ENCODE results near the gene CTBP2.
A peak's percentile ranks its signal among the peaks of the same experiment; 100 is the strongest.

Gene CTBP2

GRCh38 chr10:124978376-124978725, 182.0 kb downstream of the CTBP2 start:
- no peak overlapping the region for H3K4me3 ChIP-seq (ENCODE audit: low read depth, low read length)
- no peak for DNase-seq (ENCODE audit: low read depth)
- TF ChIP-seq, protein P1, sequence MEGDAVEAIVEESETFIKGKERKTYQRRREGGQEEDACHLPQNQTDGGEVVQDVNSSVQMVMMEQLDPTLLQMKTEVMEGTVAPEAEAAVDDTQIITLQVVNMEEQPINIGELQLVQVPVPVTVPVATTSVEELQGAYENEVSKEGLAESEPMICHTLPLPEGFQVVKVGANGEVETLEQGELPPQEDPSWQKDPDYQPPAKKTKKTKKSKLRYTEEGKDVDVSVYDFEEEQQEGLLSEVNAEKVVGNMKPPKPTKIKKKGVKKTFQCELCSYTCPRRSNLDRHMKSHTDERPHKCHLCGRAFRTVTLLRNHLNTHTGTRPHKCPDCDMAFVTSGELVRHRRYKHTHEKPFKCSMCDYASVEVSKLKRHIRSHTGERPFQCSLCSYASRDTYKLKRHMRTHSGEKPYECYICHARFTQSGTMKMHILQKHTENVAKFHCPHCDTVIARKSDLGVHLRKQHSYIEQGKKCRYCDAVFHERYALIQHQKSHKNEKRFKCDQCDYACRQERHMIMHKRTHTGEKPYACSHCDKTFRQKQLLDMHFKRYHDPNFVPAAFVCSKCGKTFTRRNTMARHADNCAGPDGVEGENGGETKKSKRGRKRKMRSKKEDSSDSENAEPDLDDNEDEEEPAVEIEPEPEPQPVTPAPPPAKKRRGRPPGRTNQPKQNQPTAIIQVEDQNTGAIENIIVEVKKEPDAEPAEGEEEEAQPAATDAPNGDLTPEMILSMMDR (IDR thresholded peaks at IDR 0.05; ENCODE audit: insufficient read depth, low read depth, low read length, missing control alignments) = no peak

- TF ChIP-seq, protein P1 (IDR thresholded peaks at IDR 0.05; ENCODE audit: insufficient read depth, low read depth, low read length, missing control alignments) = no peak
- no peak for DNase-seq (ENCODE audit: low read depth)
- no peak overlapping the region for H3K4me3 ChIP-seq (ENCODE audit: low read depth, low read length)
These were observed 182.6 kb downstream of the CTBP2 start for GRCh38 chr10:124977648-124978375.

GRCh38 chr10:124977161-124977560, 183.2 kb downstream of the CTBP2 start:
- no peak for DNase-seq (ENCODE audit: low read depth)
- no peak overlapping the region for H3K4me3 ChIP-seq (ENCODE audit: low read depth, low read length)
- TF ChIP-seq, protein P1 (IDR thresholded peaks at IDR 0.05; ENCODE audit: insufficient read depth, low read depth, low read length, missing control alignments) = no peak

DNA sequence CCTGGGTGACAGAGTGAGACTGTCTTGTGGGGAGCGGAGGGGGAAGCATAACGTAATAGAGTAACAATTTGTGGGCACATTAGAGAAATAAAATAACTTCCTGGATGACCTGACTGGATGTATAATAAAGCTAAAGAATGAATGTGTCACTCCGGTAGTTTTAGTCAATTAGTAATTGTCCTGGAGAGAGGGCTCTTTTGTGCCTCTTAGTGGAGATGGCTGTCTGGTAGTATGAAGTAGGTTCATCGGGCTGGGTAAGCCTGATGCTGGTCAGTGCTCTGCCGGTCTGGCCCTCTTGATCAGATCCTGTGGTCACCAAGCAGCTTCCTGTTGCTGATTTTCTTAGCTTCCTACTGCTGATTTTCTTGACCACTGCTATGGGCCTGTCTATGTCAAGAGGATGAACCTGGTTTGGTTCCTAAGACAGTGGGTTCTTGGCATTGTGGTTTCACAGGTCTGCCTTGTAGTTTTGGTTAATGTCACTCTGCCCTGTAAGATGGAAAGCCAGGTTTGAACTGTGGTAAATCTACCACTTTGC, 184.3 kb downstream of the CTBP2 start:
- no peak overlapping the region for H3K4me3 ChIP-seq (ENCODE audit: low read depth, low read length)
- DNase-seq (ENCODE audit: low read depth) = peak; percentile 81
- TF ChIP-seq, protein P1 (IDR thresholded peaks at IDR 0.05; ENCODE audit: insufficient read depth, low read depth, low read length, missing control alignments) = no peak

GRCh38 chr10:124974131-124974530, 186.2 kb downstream of the CTBP2 start:
- DNase-seq (ENCODE audit: low read depth) = no peak
- H3K4me3 ChIP-seq (ENCODE audit: low read depth, low read length) = no peak overlapping the region
- TF ChIP-seq, protein P1 (IDR thresholded peaks at IDR 0.05; ENCODE audit: insufficient read depth, low read depth, low read length, missing control alignments) = no peak

GRCh38 chr10:124972637-124973036, 187.7 kb downstream of the CTBP2 start:
- no peak for DNase-seq (ENCODE audit: low read depth)
- TF ChIP-seq, protein P1 (IDR thresholded peaks at IDR 0.05; ENCODE audit: insufficient read depth, low read depth, low read length, missing control alignments) = no peak
- no peak overlapping the region for H3K4me3 ChIP-seq (ENCODE audit: low read depth, low read length)

DNA sequence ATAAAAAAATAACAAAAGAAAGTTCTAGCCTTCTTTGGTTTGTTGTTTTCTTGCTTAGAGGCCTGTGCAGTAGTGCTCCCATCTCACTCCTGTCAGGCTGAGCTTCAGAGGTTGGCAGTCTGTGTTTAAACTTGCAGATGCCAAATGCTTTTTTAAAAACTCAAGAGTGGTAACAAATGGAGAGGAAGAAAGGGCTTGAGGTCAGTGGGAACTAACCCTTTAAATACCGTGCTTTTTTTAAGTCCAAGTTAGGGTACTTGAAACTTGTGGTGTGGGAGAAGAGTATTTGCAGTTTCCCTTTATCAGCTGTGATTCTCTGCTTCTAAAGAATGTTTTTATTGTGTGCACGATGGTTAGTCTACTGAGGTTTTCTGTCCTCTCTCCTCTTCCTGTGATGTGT, 189.1 kb downstream of the CTBP2 start:
- TF ChIP-seq, protein P1 (IDR thresholded peaks at IDR 0.05; ENCODE audit: insufficient read depth, low read depth, low read length, missing control alignments) = no peak
- DNase-seq (ENCODE audit: low read depth) = peak; percentile 66
- peak overlapping the region; percentile 23 for H3K4me3 ChIP-seq (ENCODE audit: low read depth, low read length)

Data from GM12865 (cell line).